Duodenal mucosa (tissue), 2 donors: ENCODE measurements around the gene SETBP1.

Experiments
- H3K27ac ChIP-seq: one replicate; pipeline ENCODE4 v1.7.0; 2013; ENCODE audit warnings: low read depth, low read length
- H3K27me3 ChIP-seq, 2 donors: one replicate each; pipeline ENCODE4 v1.7.0; 2013; ENCODE audit warnings: low read length in 2 of 2, control low read depth in 1 of 2; ENCODE audit not compliant: insufficient read depth in 2 of 2, control insufficient read depth in 1 of 2
- H3K36me3 ChIP-seq, 2 donors: one replicate each; pipeline ENCODE4 v1.7.0; 2013; ENCODE audit warnings: low read length in 2 of 2, control low read depth in 1 of 2; ENCODE audit not compliant: insufficient read depth in 2 of 2, control insufficient read depth in 1 of 2
- H3K4me1 ChIP-seq, 2 donors: one replicate each; pipeline ENCODE4 v1.7.0; 2013; ENCODE audit warnings: low read length in 2 of 2, control low read depth in 1 of 2; ENCODE audit not compliant: insufficient read depth in 2 of 2, control insufficient read depth in 1 of 2
- H3K4me3 ChIP-seq, 2 donors: one replicate each; pipeline ENCODE4 v1.7.0; 2013; ENCODE audit warnings: low read length in 2 of 2, low read depth in 1 of 2
- H3K9ac ChIP-seq, 2 donors: one replicate each; pipeline ENCODE4 v1.7.0; 2013; ENCODE audit warnings: low read length in 2 of 2, low read depth in 1 of 2
- H3K9me3 ChIP-seq, 2 donors: one replicate each; pipeline ENCODE4 v1.7.0; 2013; ENCODE audit warnings: low read length in 2 of 2, control low read depth in 1 of 2; ENCODE audit not compliant: control insufficient read depth in 1 of 2

Gene SETBP1

GRCh38 chr18:44678725-44679055 lies 2.0 kb upstream of the SETBP1 start:
- no peak overlapping the region for H3K9ac ChIP-seq
- no peaks in the 10 kb centered on the region for H3K36me3 ChIP-seq
- peaks cover 0 to 9% of the 10 kb centered on the region in 2 donors for H3K4me1 ChIP-seq
- no peaks in the 10 kb centered on the region for H3K9me3 ChIP-seq
- H3K4me3 ChIP-seq = peak overlapping the region in 1 of 2 donors; percentile 37
- peaks cover 9 to 31% of the 10 kb centered on the region in 2 donors for H3K27me3 ChIP-seq
- H3K27ac ChIP-seq = no peak overlapping the region

GRCh38 chr18:44679056-44679913 lies 1.4 kb upstream of the SETBP1 start:
- Histone ChIP-seq H3K9me3 (no peaks in the 10 kb centered on the region), H3K27ac (peak overlapping the region; percentile 82), H3K36me3 (no peaks in the 10 kb centered on the region), H3K4me1 (peaks cover 0 to 9% of the 10 kb centered on the region in 2 donors), H3K9ac (peak overlapping the region; percentile 45 to 69), H3K27me3 (peaks cover 9 to 31% of the 10 kb centered on the region in 2 donors), H3K4me3 (peak overlapping the region; percentile 65 to 78)

GRCh38 chr18:44679914-44680272 lies 795 bp upstream of the SETBP1 start:
- Histone ChIP-seq H3K27ac (peak overlapping the region; percentile 71), H3K27me3 (peaks cover 9 to 30% of the 10 kb centered on the region in 2 donors), H3K4me1 (peaks cover 0 to 9% of the 10 kb centered on the region in 2 donors), H3K9me3 (no peaks in the 10 kb centered on the region), H3K4me3 (peak overlapping the region in 1 of 2 donors; percentile 66), H3K9ac (no peak overlapping the region), H3K36me3 (no peaks in the 10 kb centered on the region)

- H3K36me3 ChIP-seq = no peaks in the 10 kb centered on the region
- peak overlapping the region; percentile 23 to 39 for H3K9ac ChIP-seq
- peaks cover 0 to 9% of the 10 kb centered on the region in 2 donors for H3K4me1 ChIP-seq
- peak overlapping the region; percentile 62 to 71 for H3K4me3 ChIP-seq
- H3K27ac ChIP-seq = peak overlapping the region; percentile 52
- H3K9me3 ChIP-seq = no peaks in the 10 kb centered on the region
- peaks cover 9 to 30% of the 10 kb centered on the region in 2 donors for H3K27me3 ChIP-seq
These were observed 635 bp downstream of the SETBP1 start for GRCh38 chr18:44681076-44681970.

GRCh38 chr18:44682201-44682870 lies 1.6 kb downstream of the SETBP1 start:
- Histone ChIP-seq H3K36me3 (no peaks in the 10 kb centered on the region), H3K9ac (no peak overlapping the region), H3K9me3 (no peaks in the 10 kb centered on the region), H3K27me3 (peaks cover 9 to 31% of the 10 kb centered on the region in 2 donors), H3K4me3 (peak overlapping the region; percentile 57 to 71), H3K4me1 (peaks cover 0 to 9% of the 10 kb centered on the region in 2 donors), H3K27ac (no peak overlapping the region)

- H3K4me3 ChIP-seq = peak overlapping the region; percentile 10 to 57
- H3K9ac ChIP-seq = no peak overlapping the region
- H3K4me1 ChIP-seq = peaks cover 0 to 9% of the 10 kb centered on the region in 2 donors
- no peaks in the 10 kb centered on the region for H3K9me3 ChIP-seq
- H3K27ac ChIP-seq = no peak overlapping the region
- peaks cover 9 to 31% of the 10 kb centered on the region in 2 donors for H3K27me3 ChIP-seq
- H3K36me3 ChIP-seq = no peaks in the 10 kb centered on the region
These were observed 2.2 kb downstream of the SETBP1 start for GRCh38 chr18:44682871-44683221.

GRCh38 chr18:44683556-44683955 lies 2.9 kb downstream of the SETBP1 start:
- Histone ChIP-seq H3K27me3 (peaks cover 9 to 25% of the 10 kb centered on the region in 2 donors), H3K9me3 (no peaks in the 10 kb centered on the region), H3K36me3 (no peaks in the 10 kb centered on the region), H3K9ac (no peak overlapping the region), H3K4me3 (no peak overlapping the region), H3K27ac (no peak overlapping the region), H3K4me1 (peaks cover 0 to 9% of the 10 kb centered on the region in 2 donors)

- Histone ChIP-seq H3K4me3 (no peak overlapping the region), H3K9ac (no peak overlapping the region), H3K4me1 (peaks cover 0 to 9% of the 10 kb centered on the region in 2 donors), H3K27ac (no peak overlapping the region), H3K27me3 (peaks cover 9 to 24% of the 10 kb centered on the region in 2 donors), H3K9me3 (no peaks in the 10 kb centered on the region), H3K36me3 (no peaks in the 10 kb centered on the region)
These were observed 4.6 kb downstream of the SETBP1 start for GRCh38 chr18:44685296-44685695.

- peaks cover 6 to 21% of the 10 kb centered on the region in 2 donors for H3K27me3 ChIP-seq
- H3K36me3 ChIP-seq = no peaks in the 10 kb centered on the region
- peaks cover 0 to 12% of the 10 kb centered on the region in 2 donors for H3K4me1 ChIP-seq
- no peaks in the 10 kb centered on the region for H3K9me3 ChIP-seq
- H3K4me3 ChIP-seq = no peak overlapping the region
- no peak overlapping the region for H3K27ac ChIP-seq
- no peak overlapping the region for H3K9ac ChIP-seq
These were observed 5.5 kb downstream of the SETBP1 start for GRCh38 chr18:44686156-44686555.
